ENCODE results near the gene SH3TC1. TPM values are rescaled to one million over a fixed set of nuclear protein-coding genes. Genes with fewer than 3 reads are reported as not detected.

SH3TC1 gene
- polyA plus RNA-seq, 1 experiment, result 1.2 TPM

- CTCF ChIA-PET, result interaction anchor here (0.9 to 1.5 kb wide), 3 partner anchors 8 to 153 kb away, joined by 3 to 5 read pairs (median 4); no protein-coding TSS in a partner anchor
- TF ChIP-seq CTCF (IDR thresholded peaks at IDR 0.05; ENCODE audit: insufficient read depth, low read depth, low read length), result no peak
- H3K36me3 ChIP-seq (ENCODE audit: control insufficient read depth, insufficient read depth, low read length), result no peaks in the 10 kb centered on the region
- H3K4me3 ChIP-seq (ENCODE audit: low read depth, low read length), result no peak overlapping the region
- no peak for DNase-seq (ENCODE audit: low read depth)
- POLR2A ChIA-PET, result no interaction called here
- H3K27me3 ChIP-seq (ENCODE audit: control insufficient read depth, insufficient read depth, low read length), result peaks cover 3% of the 10 kb centered on the region; the same call in 1 of the 2 replicates
Measured at GRCh38 chr4:8250227-8250626, 51.1 kb downstream of the SH3TC1 start.

- no peaks in the 10 kb centered on the region for H3K36me3 ChIP-seq (ENCODE audit: control insufficient read depth, insufficient read depth, low read length)
- TF ChIP-seq CTCF (IDR thresholded peaks at IDR 0.05; ENCODE audit: insufficient read depth, low read depth, low read length), result no peak
- H3K27me3 ChIP-seq (ENCODE audit: control insufficient read depth, insufficient read depth, low read length), result peaks cover 3% of the 10 kb centered on the region; the same call in 1 of the 2 replicates
- H3K4me3 ChIP-seq (ENCODE audit: low read depth, low read length), result no peak overlapping the region
- ChIA-PET POLR2A (no interaction called here), CTCF (interaction anchor here (0.9 to 1.5 kb wide), 3 partner anchors 9 to 152 kb away, joined by 3 to 5 read pairs (median 4); no protein-coding TSS in a partner anchor)
- no peak for DNase-seq (ENCODE audit: low read depth)
Measured at GRCh38 chr4:8250637-8251036, 51.5 kb downstream of the SH3TC1 start.

GRCh38 chr4:8251110-8251883 lies 52.2 kb downstream of the SH3TC1 start:
- Histone ChIP-seq H3K27me3 (ENCODE audit: control insufficient read depth, insufficient read depth, low read length) (peaks cover 3% of the 10 kb centered on the region; the same call in 1 of the 2 replicates), H3K36me3 (ENCODE audit: control insufficient read depth, insufficient read depth, low read length) (no peaks in the 10 kb centered on the region), H3K4me3 (ENCODE audit: low read depth, low read length) (no peak overlapping the region)
- DNase-seq (ENCODE audit: low read depth), result no peak
- no peak for TF ChIP-seq CTCF (IDR thresholded peaks at IDR 0.05; ENCODE audit: insufficient read depth, low read depth, low read length)
- CTCF ChIA-PET, result interaction anchor here (0.9 to 1.5 kb wide), 2 partner anchors 9 to 152 kb away, joined by 4 to 5 read pairs; no protein-coding TSS in a partner anchor
- POLR2A ChIA-PET, result no interaction called here

GRCh38 chr4:8252301-8253173 lies 53.4 kb downstream of the SH3TC1 start:
- POLR2A ChIA-PET, result no interaction called here
- Histone ChIP-seq H3K36me3 (ENCODE audit: control insufficient read depth, insufficient read depth, low read length) (no peaks in the 10 kb centered on the region), H3K4me3 (ENCODE audit: low read depth, low read length) (no peak overlapping the region), H3K27me3 (ENCODE audit: control insufficient read depth, insufficient read depth, low read length) (peaks cover 3% of the 10 kb centered on the region; the same call in 1 of the 2 replicates)
- DNase-seq (ENCODE audit: low read depth), result no peak
- TF ChIP-seq CTCF (IDR thresholded peaks at IDR 0.05; ENCODE audit: insufficient read depth, low read depth, low read length), result no peak
- CTCF ChIA-PET, result interaction anchor here (1.1 kb wide), 1 partner anchor 10 kb away, joined by 4 read pairs; no protein-coding TSS in a partner anchor

GRCh38 chr4:8254076-8254475 lies 55.0 kb downstream of the SH3TC1 start:
- DNase-seq (ENCODE audit: low read depth), result no peak
- POLR2A ChIA-PET, result no interaction called here
- Histone ChIP-seq H3K27me3 (ENCODE audit: control insufficient read depth, insufficient read depth, low read length) (peaks cover 3% of the 10 kb centered on the region; the same call in 1 of the 2 replicates), H3K4me3 (ENCODE audit: low read depth, low read length) (no peak overlapping the region), H3K36me3 (ENCODE audit: control insufficient read depth, insufficient read depth, low read length) (no peaks in the 10 kb centered on the region)
- CTCF ChIA-PET, result no interaction called here
- no peak for TF ChIP-seq CTCF (IDR thresholded peaks at IDR 0.05; ENCODE audit: insufficient read depth, low read depth, low read length)

Data from BJ (cell line).